GM18511 (cell line): ENCODE results near the gene MEIKIN.
"Not testable (repeated sequence)": the region's sequence is repeated elsewhere in the genome, so short reads cannot be mapped to it uniquely, and the experiment has no call there.

Experiments
- ATAC-seq: cut with Tn5 transposase; IDR thresholded peaks from one replicate; pipeline ENCODE4 v1.9.1; 2021; ENCODE audit warnings: mild to moderate bottlenecking, moderate library complexity; ENCODE audit not compliant: unreplicated experiment

MEIKIN gene

GRCh38 chr5:131818001-131818724, 127.3 kb downstream of the MEIKIN start:
- no peak for ATAC-seq

DNA sequence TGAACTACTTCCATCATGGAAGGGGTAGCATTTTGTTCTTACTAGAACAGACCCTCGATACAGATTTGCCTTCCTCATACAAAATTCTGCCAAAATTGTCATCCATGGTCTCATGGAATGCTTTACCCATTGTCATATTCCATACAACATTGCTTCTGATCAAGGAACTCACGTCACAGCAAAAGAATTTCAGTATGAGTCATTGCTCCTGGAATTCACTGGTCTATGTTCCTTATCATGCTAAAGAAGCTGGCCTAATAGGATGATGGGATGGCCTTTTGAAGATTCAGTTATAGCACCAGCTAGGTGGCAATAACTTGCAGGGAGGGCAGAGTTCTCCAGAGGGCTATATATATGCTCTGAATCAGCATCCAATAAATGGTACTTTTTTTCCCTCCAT, 130.5 kb downstream of the MEIKIN start:
- no peak for ATAC-seq

GRCh38 chr5:131812371-131813160, 132.9 kb downstream of the MEIKIN start:
- ATAC-seq: no peak

DNA sequence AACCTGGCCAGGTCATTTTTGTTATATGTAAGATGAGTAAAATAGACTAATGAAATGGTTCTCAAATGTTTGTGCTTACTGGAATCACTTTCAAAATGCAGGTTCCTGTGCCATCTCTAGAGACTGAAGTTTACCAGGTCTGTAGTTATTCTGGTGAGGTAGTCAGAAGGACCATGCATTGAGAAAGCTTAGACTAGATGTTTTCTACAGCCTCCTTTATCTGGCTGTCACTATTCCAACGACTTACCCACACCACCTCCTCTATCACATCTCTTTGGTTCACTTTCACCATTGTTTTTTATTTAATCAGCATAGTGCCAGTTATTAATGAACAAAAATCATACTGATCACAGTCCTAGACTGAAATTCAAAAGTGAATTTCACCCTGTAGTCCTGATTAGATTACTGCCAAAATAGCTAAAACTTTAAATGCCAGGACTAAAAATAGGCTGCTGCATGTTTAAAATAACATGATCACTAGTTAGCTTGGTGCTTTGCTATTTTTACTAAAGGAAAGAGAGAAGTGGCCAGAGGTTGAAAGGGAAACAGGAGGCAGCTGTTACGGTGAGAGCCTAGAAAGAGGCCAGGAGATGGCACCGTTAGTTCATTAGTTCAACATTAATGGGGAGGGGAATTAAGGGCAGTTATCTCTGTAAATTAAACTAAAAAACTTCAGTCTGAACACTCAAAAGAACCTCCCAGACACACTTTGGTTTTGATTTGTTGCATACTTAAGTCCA, 134.8 kb downstream of the MEIKIN start:
- ATAC-seq: peak; percentile 80

DNA sequence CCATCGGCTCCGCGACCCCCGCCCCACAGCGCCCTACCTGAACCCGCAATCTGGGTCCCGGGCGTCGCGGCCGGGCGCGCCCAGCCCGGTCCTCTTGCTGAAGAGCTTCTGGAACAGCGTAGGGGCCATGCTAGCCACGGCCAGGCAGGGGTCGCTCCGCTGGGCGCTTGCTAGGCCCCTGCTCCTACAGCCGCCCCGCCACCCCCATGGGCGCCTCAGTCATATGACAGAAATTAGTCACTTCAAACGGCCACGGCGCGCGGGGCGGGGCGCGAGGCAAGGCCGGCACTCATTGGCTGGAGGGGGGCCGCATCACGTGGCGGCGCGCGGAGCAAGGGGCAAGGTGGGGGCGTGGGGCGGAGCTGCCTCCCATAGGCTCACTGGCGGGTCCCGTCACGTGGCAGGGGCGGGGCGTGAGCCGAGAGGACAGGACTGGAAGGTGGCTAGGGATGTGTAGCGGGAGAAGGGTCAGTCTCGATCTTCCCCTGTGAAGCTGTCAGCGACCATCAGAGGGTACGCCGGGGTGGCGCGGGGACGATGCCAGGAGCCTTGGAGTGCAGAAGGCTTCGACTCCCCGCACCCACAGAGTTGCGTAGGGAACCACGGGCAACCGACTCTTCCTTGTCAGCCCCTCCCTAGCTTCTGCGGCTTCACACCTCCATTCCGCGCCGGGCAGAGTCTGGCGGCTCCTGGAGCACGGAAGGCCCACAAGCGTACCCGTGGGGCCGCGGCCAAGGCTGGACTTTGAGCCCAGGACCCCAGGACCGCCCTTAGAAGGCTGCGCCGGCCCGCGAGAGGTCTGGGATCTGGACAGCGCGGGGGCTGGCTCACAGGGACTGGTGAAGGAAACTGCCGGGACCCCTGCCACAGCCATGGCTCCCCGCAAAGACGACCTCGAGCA, 148.4 kb downstream of the MEIKIN start, which contains the start of gene FNIP1:
TSS of gene FNIP1 (minus strand) at position 225 of the 901 bp plus-strand sequence. CDS start at position 129, 96 bp downstream.
- ATAC-seq: peak; percentile 89

GRCh38 chr5:131795879-131796792, 149.3 kb downstream of the MEIKIN start:
- peak; percentile 31 for ATAC-seq

GRCh38 chr5:131795228-131795627, 150.2 kb downstream of the MEIKIN start:
- no peak for ATAC-seq

- no peak for ATAC-seq
Observed at GRCh38 chr5:131794586-131794985, 150.9 kb downstream of the MEIKIN start.

- ATAC-seq: no peak
Observed at GRCh38 chr5:131792896-131793295, 152.6 kb downstream of the MEIKIN start.

DNA sequence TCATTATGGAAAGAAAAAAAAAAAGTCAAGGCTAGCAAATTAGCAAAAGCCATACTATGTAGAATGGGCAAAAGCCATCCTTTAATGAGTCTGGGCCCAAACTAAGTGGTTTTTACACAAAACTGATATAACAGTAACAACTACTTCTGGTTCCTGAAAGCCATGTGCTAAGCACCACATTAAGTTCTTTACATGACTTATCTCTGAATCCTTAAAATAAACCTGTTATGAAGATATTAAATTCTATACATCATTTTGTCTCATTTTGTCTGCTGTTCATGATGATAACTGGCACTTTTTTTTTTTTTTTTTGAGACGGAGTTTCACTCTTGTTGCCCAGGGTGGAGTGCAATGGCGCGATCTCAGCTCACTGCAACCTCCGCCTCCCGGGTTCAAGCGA, 153.6 kb downstream of the MEIKIN start:
- ATAC-seq: no peak

- ATAC-seq: no peak
Observed at GRCh38 chr5:131790550-131790949, 154.9 kb downstream of the MEIKIN start.

GRCh38 chr5:131789765-131790164, 155.7 kb downstream of the MEIKIN start:
- no peak for ATAC-seq

DNA sequence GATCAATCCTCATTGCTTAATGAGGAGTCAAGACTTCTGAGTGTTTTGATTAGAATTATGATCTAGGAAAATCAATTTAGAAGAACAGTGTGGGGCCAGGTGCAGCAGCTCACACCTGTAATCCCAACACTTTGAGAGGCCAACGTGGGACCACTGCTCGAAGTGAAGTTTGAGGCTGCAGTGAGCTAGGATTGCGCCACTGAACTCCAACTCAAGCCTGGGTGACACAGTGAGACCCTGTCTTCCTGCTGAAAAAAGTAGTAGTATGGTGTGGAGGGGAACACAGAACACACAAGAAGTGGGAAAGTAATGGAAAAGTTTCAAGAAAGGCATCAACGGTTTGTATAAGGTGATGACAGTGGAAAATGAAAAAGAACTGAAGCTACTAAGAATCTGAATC, 157.7 kb downstream of the MEIKIN start:
- ATAC-seq: no peak

DNA sequence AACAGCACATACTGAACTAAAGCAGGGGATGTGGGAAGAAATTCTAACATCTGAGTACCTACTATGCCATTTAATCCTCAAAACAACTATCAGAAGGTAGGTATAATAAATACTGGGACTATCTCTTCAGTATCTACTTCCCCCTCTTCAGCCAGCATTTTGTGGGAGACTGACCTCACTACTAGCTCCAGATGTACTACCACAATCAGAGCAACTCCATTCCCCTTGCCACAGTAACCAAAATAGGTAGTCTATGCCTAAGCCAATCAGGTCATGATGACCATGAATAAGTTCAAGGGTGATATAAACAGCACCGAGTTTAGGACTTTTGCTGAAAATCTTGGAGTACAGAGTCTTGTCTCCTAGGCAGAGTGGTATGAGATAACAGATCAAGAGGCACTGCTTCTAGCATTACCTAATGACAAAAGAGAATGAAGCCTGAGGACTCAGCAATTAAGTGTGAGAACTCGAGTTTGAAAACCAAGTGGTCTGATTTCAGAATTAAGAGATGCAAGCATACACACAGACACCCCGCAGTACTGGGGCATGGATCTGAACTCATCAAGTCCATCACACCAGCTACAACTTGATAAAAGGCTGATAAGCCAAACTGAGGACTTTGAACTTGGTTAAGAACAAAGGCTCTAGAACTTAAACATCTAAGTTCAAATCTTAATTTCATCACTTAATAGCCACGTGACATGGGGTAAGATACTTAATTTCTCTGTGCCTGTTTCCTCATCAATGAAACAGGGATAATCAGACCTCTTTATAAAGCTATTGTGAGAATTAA, 158.4 kb downstream of the MEIKIN start:
- ATAC-seq: no peak

DNA sequence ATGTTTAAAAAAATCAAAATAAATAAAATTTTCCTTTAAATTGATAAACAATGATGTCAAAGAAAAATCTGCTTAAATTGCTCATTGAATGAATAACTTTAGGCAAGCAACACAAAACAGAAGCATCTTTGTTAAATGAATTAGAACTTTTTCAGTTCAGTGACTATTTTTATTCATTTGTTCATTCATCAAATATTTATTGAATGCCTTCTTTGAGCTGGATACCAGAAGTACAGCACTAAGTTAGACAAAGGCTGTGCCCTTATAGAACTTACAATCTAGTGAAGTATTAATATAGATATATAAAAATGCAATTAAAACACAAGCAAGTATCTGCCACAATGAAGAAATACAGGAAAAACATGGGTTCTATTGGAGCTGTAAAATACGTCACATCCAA, 159.4 kb downstream of the MEIKIN start:
- no peak for ATAC-seq

DNA sequence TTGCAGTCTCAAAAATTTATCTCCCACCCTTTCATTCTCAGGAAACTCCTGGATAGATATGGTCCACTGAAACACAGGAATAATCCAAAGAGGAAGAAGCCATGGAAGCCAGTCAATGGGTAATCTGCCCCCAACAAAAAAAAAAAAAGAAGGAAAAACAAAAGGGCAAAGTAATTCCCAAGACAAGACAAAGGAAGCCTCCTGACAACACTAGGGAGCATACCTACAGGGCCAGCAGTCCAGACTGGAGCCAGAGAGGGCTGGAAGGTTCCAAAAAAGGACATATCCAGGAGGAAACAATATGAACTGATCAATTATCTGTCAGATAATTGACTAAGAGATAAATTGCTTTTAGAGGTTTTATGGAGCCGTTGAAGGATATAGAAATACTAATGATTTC, 161.6 kb downstream of the MEIKIN start:
- ATAC-seq: no peak

GRCh38 chr5:131783357-131783756, 162.1 kb downstream of the MEIKIN start:
- no peak for ATAC-seq

- no peak for ATAC-seq
Observed at GRCh38 chr5:131782717-131783116, 162.7 kb downstream of the MEIKIN start.

GRCh38 chr5:131778141-131778540, 167.3 kb downstream of the MEIKIN start:
- not testable (repeated sequence) for ATAC-seq
